Esophagus mucosa (tissue), 1 donor: Measurements from ENCODE around the gene USP17L22. TPM values are rescaled to one million over a fixed set of nuclear protein-coding genes. Genes with fewer than 3 reads are reported as not detected.
"Not testable (repeated sequence)": the region's sequence is repeated elsewhere in the genome, so short reads cannot be mapped to it uniquely, and the experiment has no call there.

Experiments
- ATAC-seq: fragments of 200-7000 bp; cut with Tn5 transposase; one replicate; pipeline ENCODE4 v1.9.1; 2020
- total RNA-seq: library from RNA; stranded (reverse); gene quantifications from one replicate; pipeline ENCODE4 v1.2.4, GENCODE V29; 2023
- donor health status: DM: yes; HTN: yes; CAD: no.

Gene USP17L22
- total RNA-seq: not detected

DNA sequence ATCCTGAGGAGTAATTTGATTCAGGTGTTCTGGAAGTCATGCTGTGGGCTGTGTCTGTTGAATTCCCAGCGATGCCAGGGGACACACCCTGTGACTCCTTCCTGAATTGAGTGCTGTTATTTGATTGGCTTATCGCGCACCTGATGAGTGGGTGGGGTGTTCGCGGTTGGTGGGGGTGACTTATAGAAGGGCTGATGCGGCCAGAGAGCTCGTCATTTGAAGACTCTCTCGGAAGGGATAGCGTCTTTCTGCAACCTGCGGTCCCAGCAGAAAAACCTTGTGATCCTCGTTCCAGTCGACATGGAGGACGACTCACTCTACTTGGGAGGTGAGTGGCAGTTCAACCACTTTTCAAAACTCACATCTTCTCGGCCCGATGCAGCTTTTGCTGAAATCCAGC lies at the start of gene USP17L22:
Gene USP17L22 (plus strand): TSS at position 301 of the 400 bp plus-strand sequence. CDS start 0 bp downstream, at position 301.
- ATAC-seq: not testable (repeated sequence)

DNA sequence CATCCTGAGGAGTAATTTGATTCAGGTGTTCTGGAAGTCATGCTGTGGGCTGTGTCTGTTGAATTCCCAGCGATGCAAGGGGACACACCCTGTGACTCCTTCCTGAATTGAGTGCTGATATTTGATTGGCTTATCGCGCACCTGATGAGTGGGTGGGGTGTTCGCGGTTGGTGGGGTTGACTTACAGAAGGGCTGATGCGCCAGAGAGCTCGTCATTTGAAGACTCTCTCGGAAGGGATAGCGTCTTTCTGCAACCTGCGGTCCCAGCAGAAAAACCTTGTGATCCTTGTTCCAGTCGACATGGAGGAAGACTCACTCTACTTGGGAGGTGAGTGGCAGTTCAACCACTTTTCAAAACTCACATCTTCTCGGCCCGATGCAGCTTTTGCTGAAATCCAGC lies 47.6 kb upstream of the USP17L22 start, which contains the start of gene USP17L12:
Gene USP17L12 (plus strand): TSS at position 301 of the 400 bp plus-strand sequence. CDS start 0 bp downstream, at position 301.
- not testable (repeated sequence) for ATAC-seq

DNA sequence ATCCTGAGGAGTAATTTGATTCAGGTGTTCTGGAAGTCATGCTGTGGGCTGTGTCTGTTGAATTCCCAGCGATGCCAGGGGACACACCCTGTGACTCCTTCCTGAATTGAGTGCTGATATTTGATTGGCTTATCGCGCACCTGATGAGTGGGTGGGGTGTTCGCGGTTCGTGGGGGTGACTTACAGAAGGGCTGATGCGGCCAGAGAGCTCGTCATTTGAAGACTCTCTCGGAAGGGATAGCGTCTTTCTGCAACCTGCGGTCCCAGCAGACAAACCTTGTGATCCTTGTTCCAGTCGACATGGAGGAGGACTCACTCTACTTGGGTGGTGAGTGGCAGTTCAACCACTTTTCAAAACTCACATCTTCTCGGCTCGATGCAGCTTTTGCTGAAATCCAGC lies 42.8 kb upstream of the USP17L22 start, which contains the start of gene USP17L13:
Gene USP17L13 (plus strand): TSS at position 301 of the 400 bp plus-strand sequence. CDS start 0 bp downstream, at position 301.
- ATAC-seq: not testable (repeated sequence)

- ATAC-seq: not testable (repeated sequence)
Observed at GRCh38 chr4:9230249-9230648, 37.2 kb upstream of the USP17L22 start.

DNA sequence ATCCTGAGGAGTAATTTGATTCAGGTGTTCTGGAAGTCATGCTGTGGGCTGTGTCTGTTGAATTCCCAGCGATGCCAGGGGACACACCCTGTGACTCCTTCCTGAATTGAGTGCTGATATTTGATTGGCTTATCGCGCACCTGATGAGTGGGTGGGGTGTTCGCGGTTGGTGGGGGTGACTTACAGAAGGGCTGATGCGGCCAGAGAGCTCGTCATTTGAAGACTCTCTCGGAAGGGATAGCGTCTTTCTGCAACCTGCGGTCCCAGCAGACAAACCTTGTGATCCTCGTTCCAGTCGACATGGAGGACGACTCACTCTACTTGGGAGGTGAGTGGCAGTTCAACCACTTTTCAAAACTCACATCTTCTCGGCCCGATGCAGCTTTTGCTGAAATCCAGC lies 33.3 kb upstream of the USP17L22 start, which contains the start of gene USP17L15:
Gene USP17L15 (plus strand): TSS at position 301 of the 400 bp plus-strand sequence. CDS start 0 bp downstream, at position 301.
- ATAC-seq: not testable (repeated sequence)

DNA sequence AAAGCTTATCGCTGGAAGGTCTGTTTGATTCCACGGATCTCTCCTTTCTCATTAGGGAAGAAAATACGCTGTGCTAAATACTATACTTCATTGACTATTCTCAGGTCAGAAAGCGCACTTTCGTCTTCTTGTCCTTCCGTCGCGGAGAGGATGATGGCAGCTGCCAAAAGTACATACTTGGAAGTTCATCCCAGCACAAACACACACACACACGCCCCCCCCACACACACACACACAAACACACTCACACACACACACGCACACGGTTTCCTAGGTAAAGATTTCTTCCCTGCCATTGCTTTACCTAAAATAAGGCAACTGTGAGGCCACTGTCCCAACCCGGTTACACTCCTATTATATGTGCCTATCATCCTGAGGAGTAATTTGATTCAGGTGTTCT lies 29.0 kb upstream of the USP17L22 start:
- not testable (repeated sequence) for ATAC-seq

DNA sequence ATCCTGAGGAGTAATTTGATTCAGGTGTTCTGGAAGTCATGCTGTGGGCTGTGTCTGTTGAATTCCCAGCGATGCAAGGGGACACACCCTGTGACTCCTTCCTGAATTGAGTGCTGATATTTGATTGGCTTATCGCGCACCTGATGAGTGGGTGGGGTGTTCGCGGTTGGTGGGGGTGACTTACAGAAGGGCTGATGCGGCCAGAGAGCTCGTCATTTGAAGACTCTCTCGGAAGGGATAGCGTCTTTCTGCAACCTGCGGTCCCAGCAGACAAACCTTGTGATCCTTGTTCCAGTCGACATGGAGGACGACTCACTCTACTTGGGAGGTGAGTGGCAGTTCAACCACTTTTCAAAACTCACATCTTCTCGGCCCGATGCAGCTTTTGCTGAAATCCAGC lies 23.8 kb upstream of the USP17L22 start, which contains the start of gene USP17L17:
Gene USP17L17 (plus strand): TSS at position 301 of the 400 bp plus-strand sequence. CDS start 0 bp downstream, at position 301.
- not testable (repeated sequence) for ATAC-seq

GRCh38 chr4:9247953-9248680 lies 19.3 kb upstream of the USP17L22 start, which contains the start of gene USP17L18:
Gene USP17L18 (plus strand): TSS chr4:9248630. CDS start chr4:9248630, 0 bp downstream.
- not testable (repeated sequence) for ATAC-seq

GRCh38 chr4:9253078-9253477 lies 14.3 kb upstream of the USP17L22 start, which contains the start of gene USP17L19:
Gene USP17L19 (plus strand): TSS chr4:9253378. CDS start chr4:9253378, 0 bp downstream.
- not testable (repeated sequence) for ATAC-seq

DNA sequence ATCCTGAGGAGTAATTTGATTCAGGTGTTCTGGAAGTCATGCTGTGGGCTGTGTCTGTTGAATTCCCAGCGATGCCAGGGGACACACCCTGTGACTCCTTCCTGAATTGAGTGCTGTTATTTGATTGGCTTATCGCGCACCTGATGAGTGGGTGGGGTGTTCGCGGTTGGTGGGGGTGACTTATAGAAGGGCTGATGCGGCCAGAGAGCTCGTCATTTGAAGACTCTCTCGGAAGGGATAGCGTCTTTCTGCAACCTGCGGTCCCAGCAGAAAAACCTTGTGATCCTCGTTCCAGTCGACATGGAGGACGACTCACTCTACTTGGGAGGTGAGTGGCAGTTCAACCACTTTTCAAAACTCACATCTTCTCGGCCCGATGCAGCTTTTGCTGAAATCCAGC lies 9.6 kb upstream of the USP17L22 start, which contains the start of gene USP17L20:
Gene USP17L20 (plus strand): TSS at position 301 of the 400 bp plus-strand sequence. CDS start 0 bp downstream, at position 301.
- not testable (repeated sequence) for ATAC-seq

- not testable (repeated sequence) for ATAC-seq
Observed at GRCh38 chr4:9262572-9262971, 4.8 kb upstream of the USP17L22 start, which contains the start of gene USP17L21. Gene USP17L21 (plus strand): TSS chr4:9262872. CDS start chr4:9262872, 0 bp downstream.

DNA sequence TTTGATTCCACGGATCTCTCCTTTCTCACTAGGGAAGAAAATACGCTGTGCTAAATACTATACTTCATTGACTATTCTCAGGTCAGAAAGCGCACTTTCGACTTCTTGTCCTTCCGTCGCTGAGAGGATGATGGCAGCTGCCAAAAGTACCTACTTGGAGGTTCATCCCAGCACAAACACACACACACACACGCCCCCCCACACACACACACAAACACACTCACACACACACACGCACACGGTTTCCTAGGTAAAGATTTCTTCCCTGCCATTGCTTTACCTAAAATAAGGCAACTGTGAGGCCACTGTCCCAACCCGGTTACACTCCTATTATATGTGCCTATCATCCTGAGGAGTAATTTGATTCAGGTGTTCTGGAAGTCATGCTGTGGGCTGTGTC lies 4.3 kb downstream of the USP17L22 start:
- not testable (repeated sequence) for ATAC-seq

Other genes with a start within 250 kb of the USP17L22 start
- gene FAM90A26, start 97.2 kb upstream of the USP17L22 start, total RNA-seq: not detected
- not detected for gene USP17L10, start 57.0 kb upstream of the USP17L22 start, total RNA-seq
- gene USP17L11, start 52.2 kb upstream of the USP17L22 start, total RNA-seq: not detected
- not detected for gene USP17L12, start 47.5 kb upstream of the USP17L22 start, total RNA-seq
- gene USP17L13, start 42.7 kb upstream of the USP17L22 start, total RNA-seq: not detected
- not detected for gene USP17L15, start 33.2 kb upstream of the USP17L22 start, total RNA-seq
- not detected for gene USP17L17, start 23.7 kb upstream of the USP17L22 start, total RNA-seq
- gene USP17L18, start 19.0 kb upstream of the USP17L22 start, total RNA-seq: not detected
- gene USP17L19, start 14.2 kb upstream of the USP17L22 start, total RNA-seq: not detected
- gene USP17L20, start 9.5 kb upstream of the USP17L22 start, total RNA-seq: not detected
- not detected for gene USP17L21, start 4.7 kb upstream of the USP17L22 start, total RNA-seq
- gene USP17L24, start 57.5 kb downstream of the USP17L22 start, total RNA-seq: not detected
- not detected for gene USP17L25, start 62.3 kb downstream of the USP17L22 start, total RNA-seq
- not detected for gene USP17L26, start 67.0 kb downstream of the USP17L22 start, total RNA-seq
- gene USP17L5, start 71.8 kb downstream of the USP17L22 start, total RNA-seq: not detected
- not detected for gene USP17L27, start 76.5 kb downstream of the USP17L22 start, total RNA-seq
- not detected for gene USP17L28, start 81.3 kb downstream of the USP17L22 start, total RNA-seq
- not detected for gene USP17L29, start 86.0 kb downstream of the USP17L22 start, total RNA-seq
- not detected for gene USP17L30, start 95.5 kb downstream of the USP17L22 start, total RNA-seq
- not detected for gene DEFB131A, start 176.8 kb downstream of the USP17L22 start, total RNA-seq